ENCODE data around the gene FOXO3. TPM values are rescaled to one million over a fixed set of nuclear protein-coding genes. Genes with fewer than 3 reads are reported as not detected.
"Not testable (repeated sequence)": the region's sequence is repeated elsewhere in the genome, so short reads cannot be mapped to it uniquely, and the experiment has no call there.

The FOXO3 gene
- total and polyA plus RNA-seq, 8 donors: 50.0 to 71.1 (median 63.1) TPM

GRCh38 chr6:108654465-108655106 lies 93.9 kb downstream of the FOXO3 start:
- Histone ChIP-seq H3K9me3 (no peaks in the 10 kb centered on the region), H3K4me3 (no peak overlapping the region), H3K27me3 (no peaks in the 10 kb centered on the region), H3K27ac (peak overlapping the region; percentile 51 to 62), H3K36me3 (no peaks in the 10 kb centered on the region), H3K4me1 (peaks cover 42 to 76% of the 10 kb centered on the region in 2 donors)
- ATAC-seq (no peak), DNase-seq (no peak)
- intact Hi-C loops (cut with DNase I): loop anchor here in 1 of 2 donors (10.0 kb wide), 1 partner anchor 80 kb away; no protein-coding TSS in a partner anchor
- TF ChIP-seq CTCF (IDR thresholded peaks at IDR 0.05): no peak

GRCh38 chr6:108655806-108656651 lies 95.3 kb downstream of the FOXO3 start:
- Histone ChIP-seq H3K4me3 (no peak overlapping the region), H3K27ac (peak overlapping the region; percentile 51 to 55), H3K27me3 (no peaks in the 10 kb centered on the region), H3K36me3 (no peaks in the 10 kb centered on the region), H3K4me1 (peaks cover 32 to 63% of the 10 kb centered on the region in 2 donors), H3K9me3 (no peaks in the 10 kb centered on the region)
- intact Hi-C loops (cut with DNase I): loop anchor here in 1 of 2 donors (10.0 kb wide), 1 partner anchor 81 kb away; no protein-coding TSS in a partner anchor
- no peak for TF ChIP-seq CTCF (IDR thresholded peaks at IDR 0.05)
- peak; percentile 25 for ATAC-seq
- DNase-seq: no peak

- no peak for DNase-seq
- Histone ChIP-seq H3K36me3 (no peaks in the 10 kb centered on the region), H3K4me3 (no peak overlapping the region), H3K4me1 (peaks cover 25 to 60% of the 10 kb centered on the region in 2 donors), H3K27me3 (no peaks in the 10 kb centered on the region), H3K27ac (peak overlapping the region; percentile 1 to 55), H3K9me3 (no peaks in the 10 kb centered on the region)
- peak; percentile 53 for ATAC-seq
- intact Hi-C loops (cut with DNase I): loop anchor here in 1 of 2 donors (10.0 kb wide), 1 partner anchor 82 kb away; no protein-coding TSS in a partner anchor
- TF ChIP-seq CTCF (IDR thresholded peaks at IDR 0.05): no peak
These were observed 96.1 kb downstream of the FOXO3 start for GRCh38 chr6:108656836-108657235.

- TF ChIP-seq CTCF (IDR thresholded peaks at IDR 0.05): no peak
- intact Hi-C loops (cut with DNase I): loop anchor here in 1 of 2 donors (10.0 kb wide), 1 partner anchor 83 kb away; no protein-coding TSS in a partner anchor
These were observed 97.5 kb downstream of the FOXO3 start for GRCh38 chr6:108658174-108658573.

GRCh38 chr6:108658785-108659184 lies 98.1 kb downstream of the FOXO3 start:
- DNase-seq, ATAC-seq, H3K4me3 ChIP-seq, H3K27me3 ChIP-seq, H3K9me3 ChIP-seq, H3K27ac ChIP-seq, H3K36me3 ChIP-seq: not testable (repeated sequence)
- H3K4me1 ChIP-seq: peaks cover 20 to 49% of the 10 kb centered on the region in 2 donors
- intact Hi-C loops (cut with DNase I): loop anchor here in 1 of 2 donors (10.0 kb wide), 1 partner anchor 84 kb away; no protein-coding TSS in a partner anchor

More at GRCh38 chr6:108658174-108658573, 97.5 kb downstream of the FOXO3 start:
- H3K4me1 ChIP-seq: peaks cover 25 to 55% of the 10 kb centered on the region in 2 donors
- DNase-seq: no peak
- H3K9me3 ChIP-seq: no peaks in the 10 kb centered on the region
- no peak overlapping the region for H3K27ac ChIP-seq
- no peak for ATAC-seq
- H3K27me3 ChIP-seq: no peaks in the 10 kb centered on the region
- no peak overlapping the region for H3K4me3 ChIP-seq
- peaks cover 0 to 2% of the 10 kb centered on the region in 2 donors for H3K36me3 ChIP-seq

All from left lung (tissue), 10 donors.